ENCODE data around the gene RBM48. TPM values are rescaled to one million over a fixed set of nuclear protein-coding genes. Genes with fewer than 3 reads are reported as not detected.

RBM48 gene
- total RNA-seq, 1 experiment from 2014 or later: 14.4 TPM

- no peak for DNase-seq (ENCODE audit: low spot score)
- CTCF ChIA-PET: no interaction called here
- TF ChIP-seq CTCF (conservative IDR thresholded peaks at IDR 0.05; ENCODE audit: low read depth, low read length): no peak
- TF ChIP-seq EZH2 (IDR thresholded peaks at IDR 0.05; ENCODE audit: borderline replicate concordance, low read depth, low read length, poor library complexity, severe bottlenecking): no peak
- POLR2A ChIA-PET (ENCODE audit: low non-redundant PET): no interaction called here
- peaks cover 30% of the 10 kb centered on the region for H3K36me3 ChIP-seq (ENCODE audit: insufficient read depth, low read length, poor library complexity, severe bottlenecking)
- no peaks in the 10 kb centered on the region for H3K27me3 ChIP-seq (replicated peaks; ENCODE audit: insufficient read depth, low read depth, low read length, poor library complexity)
- BruUV-seq (replicated peaks): no TSS peak
- H3K27ac ChIP-seq (ENCODE audit: low read depth, low read length, poor library complexity, severe bottlenecking): no peak overlapping the region
- H3K9me3 ChIP-seq (ENCODE audit: low read depth, low read length, poor library complexity, severe bottlenecking): no peaks in the 10 kb centered on the region
- H3K4me1 ChIP-seq (ENCODE audit: insufficient read depth, low read length, poor library complexity, severe bottlenecking): no peaks in the 10 kb centered on the region
- no peak overlapping the region for H3K4me3 ChIP-seq (ENCODE audit: low read depth, low read length, poor library complexity, severe bottlenecking)
- intact Hi-C loops (cut with micrococcal nuclease; ENCODE audit: unreplicated experiment): no loop called here
Measured at GRCh38 chr7:92489634-92490033, 39.0 kb upstream of the RBM48 start.

- H3K36me3 ChIP-seq (ENCODE audit: insufficient read depth, low read length, poor library complexity, severe bottlenecking): peaks cover 9% of the 10 kb centered on the region
- H3K27ac ChIP-seq (ENCODE audit: low read depth, low read length, poor library complexity, severe bottlenecking): no peak overlapping the region
- intact Hi-C loops (cut with micrococcal nuclease; ENCODE audit: unreplicated experiment): no loop called here
- no TSS peak for BruUV-seq (replicated peaks)
- CTCF ChIA-PET: no interaction called here
- no peaks in the 10 kb centered on the region for H3K27me3 ChIP-seq (replicated peaks; ENCODE audit: insufficient read depth, low read depth, low read length, poor library complexity)
- no peaks in the 10 kb centered on the region for H3K4me1 ChIP-seq (ENCODE audit: insufficient read depth, low read length, poor library complexity, severe bottlenecking)
- no peak overlapping the region for H3K4me3 ChIP-seq (ENCODE audit: low read depth, low read length, poor library complexity, severe bottlenecking)
- DNase-seq (ENCODE audit: low spot score): no peak
- TF ChIP-seq CTCF (conservative IDR thresholded peaks at IDR 0.05; ENCODE audit: low read depth, low read length): no peak
- TF ChIP-seq EZH2 (IDR thresholded peaks at IDR 0.05; ENCODE audit: borderline replicate concordance, low read depth, low read length, poor library complexity, severe bottlenecking): no peak
- POLR2A ChIA-PET (ENCODE audit: low non-redundant PET): no interaction called here
- no peaks in the 10 kb centered on the region for H3K9me3 ChIP-seq (ENCODE audit: low read depth, low read length, poor library complexity, severe bottlenecking)
Measured at GRCh38 chr7:92496876-92497275, 31.7 kb upstream of the RBM48 start.

- no TSS peak for BruUV-seq (replicated peaks)
- TF ChIP-seq CTCF (conservative IDR thresholded peaks at IDR 0.05; ENCODE audit: low read depth, low read length) (no peak), EZH2 (IDR thresholded peaks at IDR 0.05; ENCODE audit: borderline replicate concordance, low read depth, low read length, poor library complexity, severe bottlenecking) (no peak)
- CTCF ChIA-PET: no interaction called here
Measured at GRCh38 chr7:92498557-92498956, 30.0 kb upstream of the RBM48 start.

More at GRCh38 chr7:92498557-92498956, 30.0 kb upstream of the RBM48 start:
- no peaks in the 10 kb centered on the region for H3K27me3 ChIP-seq (replicated peaks; ENCODE audit: insufficient read depth, low read depth, low read length, poor library complexity)
- H3K27ac ChIP-seq (ENCODE audit: low read depth, low read length, poor library complexity, severe bottlenecking): no peak overlapping the region
- DNase-seq (ENCODE audit: low spot score): no peak
- intact Hi-C loops (cut with micrococcal nuclease; ENCODE audit: unreplicated experiment): no loop called here
- H3K4me1 ChIP-seq (ENCODE audit: insufficient read depth, low read length, poor library complexity, severe bottlenecking): no peaks in the 10 kb centered on the region
- POLR2A ChIA-PET (ENCODE audit: low non-redundant PET): no interaction called here
- H3K9me3 ChIP-seq (ENCODE audit: low read depth, low read length, poor library complexity, severe bottlenecking): no peaks in the 10 kb centered on the region
- H3K36me3 ChIP-seq (ENCODE audit: insufficient read depth, low read length, poor library complexity, severe bottlenecking): no peaks in the 10 kb centered on the region
- H3K4me3 ChIP-seq (ENCODE audit: low read depth, low read length, poor library complexity, severe bottlenecking): no peak overlapping the region
